Tibial nerve (tissue), 4 donors: ENCODE measurements around the gene RASA3. TPM values are rescaled to one million over a fixed set of nuclear protein-coding genes. Genes with fewer than 3 reads are reported as not detected.

Experiments
- DNase-seq, 2 donors: peaks; one replicate each; pipeline ENCODE4 v3.0.0-alpha.2; 2019; ENCODE audit warnings: low spot score in 2 of 2
- H3K27ac ChIP-seq, 4 donors: fragments of 200-600 bp; sonication (generic) in 3 of 4; one replicate each; pipeline ENCODE4 v1.5.1; 2017 to 2019; ENCODE audit warnings: mild to moderate bottlenecking in 1 of 4
- H3K27me3 ChIP-seq, 2 donors: fragments of 200-600 bp; sonication (generic) in 1 of 2; one replicate each; pipeline versions ENCODE4 v1.5.1 to v1.6.0; 2017 to 2019
- H3K36me3 ChIP-seq, 3 donors: fragments of 200-600 bp; sonication (generic); one replicate each; pipeline ENCODE4 v1.5.1; 2018 to 2019
- H3K4me1 ChIP-seq, 4 donors: fragments of 200-600 bp; sonication (generic) in 3 of 4; one replicate each; pipeline ENCODE4 v1.5.1; 2017 to 2019
- H3K4me3 ChIP-seq, 4 donors: fragments of 200-600 bp; sonication (generic) in 3 of 4; one replicate each; pipeline ENCODE4 v1.5.1; 2017 to 2019; ENCODE audit warnings: mild to moderate bottlenecking in 1 of 4, moderate library complexity in 1 of 4
- H3K9me3 ChIP-seq, 4 donors: fragments of 200-600 bp; sonication (generic) in 3 of 4; one replicate each; pipeline ENCODE4 v1.5.1; 2017 to 2019
- EP300 ChIP-seq, 2 donors: sonication (generic); formaldehyde crosslinking; IDR thresholded peaks; one replicate each; pipeline ENCODE4 v1.6.1; 2017; ENCODE audit warnings: antibody characterized with exemption in 2 of 2, mild to moderate bottlenecking in 1 of 2
- POLR2A ChIP-seq, 2 donors: fragments of 450-650 bp; IDR thresholded peaks; one replicate each; pipeline ENCODE4 v1.6.1; 2017; ENCODE audit warnings: antibody characterized with exemption in 2 of 2, mild to moderate bottlenecking in 2 of 2, moderate library complexity in 2 of 2
- WGBS, 2 donors: methylation state at CpG; one replicate each; pipeline ENCODE4 v1.1.5; 2018; 5-methylcytosine and 5-hydroxymethylcytosine counted together
- total RNA-seq, 4 donors: library from RNA; depleted of rRNA; stranded (reverse); fragments of >200 nt; gene quantifications; one replicate each; pipeline ENCODE4 v1.1.0, GENCODE V29; 2016
- TF ChIP-seq, protein P1 (sequence below), 5 experiments: fragments of 200-600 bp in 3 of 5; fragments of 450-650 bp in 2 of 5; sonication (generic) in 3 of 5; IDR thresholded peaks; one replicate each; pipeline ENCODE4 v1.5.1; 2016 to 2019; ENCODE audit warnings: antibody characterized with exemption in 5 of 5, mild to moderate bottlenecking in 3 of 5, moderate library complexity in 2 of 5

Gene RASA3
- total RNA-seq, 4 donors from 2014 or later, result 36.2 to 63.3 (median 46.3) TPM

DNA sequence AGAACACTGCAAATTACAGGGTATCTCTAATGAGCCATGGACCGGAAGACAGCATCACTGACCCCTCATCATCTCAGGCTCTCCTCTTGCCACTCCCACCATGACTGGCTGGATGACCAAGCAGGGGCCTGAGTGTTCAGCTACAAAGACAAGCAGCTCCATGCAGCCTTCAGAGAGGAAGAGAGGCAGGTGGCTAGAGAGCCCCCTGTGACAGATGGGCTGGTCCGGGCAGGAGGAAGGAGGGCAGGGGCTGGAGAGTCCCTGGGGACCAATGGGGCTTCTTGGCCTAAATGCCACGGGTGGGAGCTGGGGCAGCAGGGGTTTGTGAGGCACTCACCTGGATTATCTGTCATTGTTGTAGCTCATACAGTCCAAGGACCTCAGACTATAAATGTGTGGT is 12.8 kb upstream of the RASA3 start:
- H3K9me3 ChIP-seq, result no peaks in the 10 kb centered on the region
- no peak for TF ChIP-seq EP300 (IDR thresholded peaks at IDR 0.05)
- TF ChIP-seq, protein P1, sequence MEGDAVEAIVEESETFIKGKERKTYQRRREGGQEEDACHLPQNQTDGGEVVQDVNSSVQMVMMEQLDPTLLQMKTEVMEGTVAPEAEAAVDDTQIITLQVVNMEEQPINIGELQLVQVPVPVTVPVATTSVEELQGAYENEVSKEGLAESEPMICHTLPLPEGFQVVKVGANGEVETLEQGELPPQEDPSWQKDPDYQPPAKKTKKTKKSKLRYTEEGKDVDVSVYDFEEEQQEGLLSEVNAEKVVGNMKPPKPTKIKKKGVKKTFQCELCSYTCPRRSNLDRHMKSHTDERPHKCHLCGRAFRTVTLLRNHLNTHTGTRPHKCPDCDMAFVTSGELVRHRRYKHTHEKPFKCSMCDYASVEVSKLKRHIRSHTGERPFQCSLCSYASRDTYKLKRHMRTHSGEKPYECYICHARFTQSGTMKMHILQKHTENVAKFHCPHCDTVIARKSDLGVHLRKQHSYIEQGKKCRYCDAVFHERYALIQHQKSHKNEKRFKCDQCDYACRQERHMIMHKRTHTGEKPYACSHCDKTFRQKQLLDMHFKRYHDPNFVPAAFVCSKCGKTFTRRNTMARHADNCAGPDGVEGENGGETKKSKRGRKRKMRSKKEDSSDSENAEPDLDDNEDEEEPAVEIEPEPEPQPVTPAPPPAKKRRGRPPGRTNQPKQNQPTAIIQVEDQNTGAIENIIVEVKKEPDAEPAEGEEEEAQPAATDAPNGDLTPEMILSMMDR (IDR thresholded peaks at IDR 0.05), result no peak
- TF ChIP-seq POLR2A (IDR thresholded peaks at IDR 0.05), result no peak
- no peaks in the 10 kb centered on the region for H3K36me3 ChIP-seq
- no peak for DNase-seq
- peaks cover 0 to 20% (median 4%) of the 10 kb centered on the region in 4 donors for H3K4me1 ChIP-seq
- H3K4me3 ChIP-seq, result no peak overlapping the region
- WGBS, 2 donors, result 66 to 67% methylated on average over 3 of the region's 3 CpGs
- no peaks in the 10 kb centered on the region for H3K27me3 ChIP-seq
- no peak overlapping the region for H3K27ac ChIP-seq

DNA sequence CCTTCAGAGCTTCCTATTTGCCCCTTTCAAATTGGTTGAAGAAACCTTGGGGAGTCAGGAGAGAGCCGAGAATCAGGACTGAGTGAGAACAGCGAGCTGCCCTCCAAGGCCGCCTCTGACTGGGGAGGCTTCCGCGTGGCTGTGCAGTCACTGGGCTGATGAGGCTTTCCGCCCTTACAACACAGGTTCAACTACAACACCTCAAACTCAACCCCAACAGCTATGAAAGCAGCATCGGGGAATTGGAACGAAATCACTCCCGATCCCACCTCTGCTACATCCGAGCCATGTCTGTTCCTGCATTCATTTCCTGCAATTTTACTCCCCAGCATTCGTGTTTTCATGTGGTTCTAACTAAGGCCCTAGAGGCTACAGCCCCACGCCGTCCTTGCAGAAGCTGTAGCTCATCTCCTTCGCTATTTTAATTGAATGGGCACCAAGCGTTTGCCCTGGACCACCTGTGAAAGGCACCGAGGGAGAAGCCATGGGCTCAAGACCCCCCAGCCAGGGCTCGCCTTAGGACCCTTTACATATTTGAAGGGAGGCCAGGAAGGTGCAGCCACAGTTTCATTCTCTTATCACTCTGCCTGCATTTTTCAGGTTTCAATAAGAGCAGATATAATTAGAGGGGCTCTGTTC is 12.3 kb upstream of the RASA3 start:
- no peaks in the 10 kb centered on the region for H3K27me3 ChIP-seq
- H3K9me3 ChIP-seq, result no peaks in the 10 kb centered on the region
- peaks cover 0 to 20% (median 4%) of the 10 kb centered on the region in 4 donors for H3K4me1 ChIP-seq
- TF ChIP-seq EP300 (IDR thresholded peaks at IDR 0.05) (no peak), POLR2A (IDR thresholded peaks at IDR 0.05) (no peak)
- TF ChIP-seq, protein P1 (IDR thresholded peaks at IDR 0.05), result no peak
- DNase-seq, result peak in 1 of 2 donors; percentile 4
- no peaks in the 10 kb centered on the region for H3K36me3 ChIP-seq
- no peak overlapping the region for H3K27ac ChIP-seq
- H3K4me3 ChIP-seq, result no peak overlapping the region
- 88 to 91% methylated on average over 17 of the region's 17 CpGs for WGBS, 2 donors

DNA sequence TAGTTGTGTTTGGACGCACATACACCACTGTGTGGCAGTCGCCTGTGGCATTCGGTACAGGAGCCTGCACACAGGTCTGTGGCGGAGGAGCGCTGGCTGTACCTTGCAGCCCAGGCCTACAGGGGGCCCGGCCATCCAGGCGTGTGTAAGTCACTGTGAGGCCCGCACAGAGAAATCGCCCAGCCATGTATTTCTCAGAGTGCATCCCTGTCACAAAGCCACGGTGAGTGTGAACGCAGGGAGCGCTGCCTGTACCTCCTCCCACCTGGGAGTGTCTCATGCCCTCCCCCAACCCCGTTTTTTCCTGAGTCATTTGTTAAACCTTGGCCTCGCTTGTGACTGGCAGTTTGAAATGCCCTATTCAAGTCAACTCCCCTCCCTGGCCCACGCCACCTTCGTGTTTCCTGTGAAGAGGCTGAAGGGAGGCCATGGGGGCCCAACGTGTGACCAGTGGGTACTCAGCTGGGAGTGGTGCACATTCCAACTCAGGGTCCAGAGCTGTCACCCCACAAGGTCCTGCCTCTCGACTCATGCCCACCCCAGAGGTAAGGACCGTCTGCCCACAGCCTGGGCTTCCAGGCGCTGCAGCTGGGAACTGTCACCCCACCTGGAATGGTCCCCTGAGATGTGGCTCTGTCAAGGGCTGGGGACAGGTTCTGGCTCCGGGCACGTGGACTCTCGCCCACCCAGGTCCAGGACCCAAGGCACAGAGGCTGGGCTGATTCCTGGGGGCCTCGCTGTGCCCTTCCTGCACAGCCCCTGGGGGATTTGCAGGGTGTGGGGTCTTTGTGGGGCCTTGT is 11.6 kb upstream of the RASA3 start:
- no peak overlapping the region for H3K27ac ChIP-seq
- WGBS, 2 donors, result 71 to 79% methylated on average over 21 to 24 of the region's 24 CpGs
- no peak for DNase-seq

DNA sequence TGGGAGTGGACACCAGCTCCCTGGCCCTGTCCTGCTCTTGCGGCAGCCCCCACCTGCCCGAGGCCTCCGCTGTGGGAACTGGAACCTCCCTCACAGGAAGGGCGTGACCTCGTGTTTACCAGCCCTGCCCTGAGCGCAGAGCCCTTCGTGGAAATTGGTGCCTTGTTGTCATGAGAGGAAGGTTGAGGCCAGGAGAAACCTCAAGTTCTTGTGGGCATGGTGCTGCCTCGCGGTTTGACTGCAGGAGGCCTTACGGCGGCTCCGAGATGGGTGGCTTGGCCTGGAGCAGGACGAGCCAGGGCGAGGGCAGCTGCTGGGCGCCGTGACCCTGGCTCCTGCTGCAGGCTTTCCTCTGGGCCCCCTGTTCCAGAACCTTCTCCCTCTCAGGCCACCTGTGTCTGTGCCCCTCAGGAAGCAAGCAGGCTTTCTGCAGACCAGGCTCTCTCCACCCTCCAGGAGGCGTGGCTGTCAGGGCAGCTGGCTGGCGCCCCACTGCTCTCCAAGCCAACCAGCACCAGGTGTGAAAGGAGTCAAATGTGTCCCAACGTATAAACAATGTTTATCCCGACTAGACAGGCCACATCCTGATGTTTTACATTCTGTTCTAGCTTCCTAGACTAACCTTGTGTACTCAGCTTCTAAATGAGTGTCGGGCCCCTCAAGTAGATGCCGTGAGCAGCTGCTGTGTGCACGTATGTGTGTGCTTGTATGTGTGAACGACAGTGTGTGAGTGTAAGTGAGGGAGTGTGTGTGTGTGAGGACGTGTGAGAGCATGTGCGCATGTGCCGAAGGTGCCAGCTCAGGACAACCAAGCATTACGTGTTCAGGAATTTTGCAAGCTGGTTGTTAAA is 10.4 kb upstream of the RASA3 start:
- Histone ChIP-seq H3K36me3 (no peaks in the 10 kb centered on the region), H3K4me3 (no peak overlapping the region), H3K27ac (peak overlapping the region in 1 of 4 donors; percentile 45), H3K9me3 (no peaks in the 10 kb centered on the region), H3K4me1 (peaks cover 0 to 20% (median 4%) of the 10 kb centered on the region in 4 donors), H3K27me3 (no peaks in the 10 kb centered on the region)
- DNase-seq, result no peak
- WGBS, 2 donors, result 66 to 75% methylated on average over 25 to 28 of the region's 28 CpGs
- TF ChIP-seq, protein P1 (IDR thresholded peaks at IDR 0.05), result no peak
- TF ChIP-seq POLR2A (IDR thresholded peaks at IDR 0.05) (no peak), EP300 (IDR thresholded peaks at IDR 0.05) (no peak)

More for the DNA sequence above, 11.6 kb upstream of the RASA3 start:
- no peaks in the 10 kb centered on the region for H3K27me3 ChIP-seq
- TF ChIP-seq, protein P1 (IDR thresholded peaks at IDR 0.05), result no peak
- no peak for TF ChIP-seq POLR2A (IDR thresholded peaks at IDR 0.05)
- no peak for TF ChIP-seq EP300 (IDR thresholded peaks at IDR 0.05)
- no peak overlapping the region for H3K4me3 ChIP-seq
- H3K4me1 ChIP-seq, result peaks cover 0 to 20% (median 4%) of the 10 kb centered on the region in 4 donors
- no peaks in the 10 kb centered on the region for H3K9me3 ChIP-seq
- no peaks in the 10 kb centered on the region for H3K36me3 ChIP-seq
